Neural cell (in vitro differentiated cells): ENCODE results near the gene FIGNL1. TPM values are rescaled to one million over a fixed set of nuclear protein-coding genes. Genes with fewer than 3 reads are reported as not detected.

Source experiments
- H2AFZ ChIP-seq: fragments of 200-600, 300-800 bp; sonication (generic), shearing (Covaris generic); 2 replicates; pipeline ENCODE4 v1.6.0; 2014; ENCODE audit warnings: low read depth, mild to moderate bottlenecking, antibody characterized with exemption, low read length, moderate library complexity
- H3F3A ChIP-seq: fragments of 200-600 bp; shearing (Covaris generic); 2 replicates; pipeline ENCODE4 v1.6.1; 2016; ENCODE audit warnings: mild to moderate bottlenecking, moderate library complexity, mixed read lengths, antibody characterized with exemption, low read length; ENCODE audit not compliant: insufficient read depth, poor library complexity, severe bottlenecking
- H3K27ac ChIP-seq: fragments of 200-600, 300-800 bp; sonication (generic), shearing (Covaris generic); 2 replicates; pipeline ENCODE4 v1.5.1; 2014; ENCODE audit warnings: mild to moderate bottlenecking, low read length, moderate library complexity
- H3K27me3 ChIP-seq: fragments of 300-800, 200-600 bp; sonication (generic), shearing (Covaris generic); 2 replicates; pipeline ENCODE4 v1.6.0; 2014; ENCODE audit warnings: mild to moderate bottlenecking, low read depth, low read length, moderate library complexity; ENCODE audit not compliant: insufficient read depth
- H3K36me3 ChIP-seq: fragments of 300-800, 200-600 bp; sonication (generic), shearing (Covaris generic); 2 replicates; pipeline ENCODE4 v1.5.1; 2014; ENCODE audit warnings: mild to moderate bottlenecking, antibody characterized with exemption, low read length, moderate library complexity; ENCODE audit not compliant: insufficient read depth
- H3K4me2 ChIP-seq: fragments of 300-800, 200-600 bp; sonication (generic), shearing (Covaris generic); 2 replicates; pipeline ENCODE4 v1.6.0; 2014; ENCODE audit warnings: mild to moderate bottlenecking, low read length
- H3K4me3 ChIP-seq: fragments of 300-800, 200-600 bp; sonication (generic), shearing (Covaris generic); 2 replicates; pipeline ENCODE4 v1.5.1; 2014; ENCODE audit warnings: mild to moderate bottlenecking, low read length, moderate library complexity
- H3K79me2 ChIP-seq: fragments of 200-600 bp; shearing (Covaris generic); replicated peaks from 2 replicates; pipeline ENCODE4 v1.6.0; 2014; ENCODE audit warnings: mild to moderate bottlenecking, low read length, moderate library complexity; ENCODE audit not compliant: insufficient read depth
- H3K9ac ChIP-seq: fragments of 300-800, 200-600 bp; sonication (generic), shearing (Covaris generic); 2 replicates; pipeline ENCODE4 v1.6.1; 2016; ENCODE audit warnings: mild to moderate bottlenecking, low read length, mixed read lengths
- H3K9me2 ChIP-seq: fragments of 200-600 bp; shearing (Covaris generic); 2 replicates; pipeline ENCODE4 v1.6.1; 2016; ENCODE audit warnings: mild to moderate bottlenecking, low read length, mixed read lengths; ENCODE audit not compliant: insufficient read depth
- H3K9me3 ChIP-seq: fragments of 200-600, 300-800 bp; sonication (generic), shearing (Covaris generic); 2 replicates; pipeline ENCODE4 v1.6.1; 2016; ENCODE audit warnings: mild to moderate bottlenecking, mixed run types, low read length, moderate library complexity, mixed read lengths
- H4K20me1 ChIP-seq: fragments of 200-600 bp; shearing (Covaris generic); 2 replicates; pipeline ENCODE4 v1.6.1; 2016; ENCODE audit warnings: mild to moderate bottlenecking, mixed run types; ENCODE audit not compliant: insufficient read depth
- EP300 ChIP-seq: fragments of 450-650 bp; conservative IDR thresholded peaks from 2 replicates; pipeline ENCODE4 v1.6.1; 2014; ENCODE audit warnings: antibody characterized with exemption, mild to moderate bottlenecking, moderate library complexity; ENCODE audit not compliant: poor library complexity, severe bottlenecking
- EZH2 ChIP-seq: fragments of 200-600, 300-800 bp; shearing (Covaris generic), sonication (generic); IDR thresholded peaks from 2 replicates; pipeline ENCODE4 v1.6.1; 2014; ENCODE audit warnings: antibody characterized with exemption, low read length, borderline replicate concordance, mild to moderate bottlenecking; ENCODE audit not compliant: insufficient read depth, poor library complexity, severe bottlenecking
- MXI1 ChIP-seq: fragments of 450-650 bp; conservative IDR thresholded peaks from 2 replicates; pipeline ENCODE4 v1.6.1; 2014; ENCODE audit warnings: antibody characterized with exemption, mild to moderate bottlenecking; ENCODE audit not compliant: poor library complexity, severe bottlenecking
- POLR2AphosphoS5 ChIP-seq: IDR thresholded peaks from 2 replicates; pipeline ENCODE4 v1.6.1; 2012
- RAD21 ChIP-seq: fragments of 450-650 bp; conservative IDR thresholded peaks from 2 replicates; pipeline ENCODE4 v1.6.1; 2014; ENCODE audit warnings: antibody characterized with exemption, mild to moderate bottlenecking, moderate library complexity
- SMC3 ChIP-seq: fragments of 450-650 bp; conservative IDR thresholded peaks from 2 replicates; pipeline ENCODE4 v1.6.1; 2014; ENCODE audit warnings: antibody characterized with exemption, mild to moderate bottlenecking, moderate library complexity; ENCODE audit not compliant: poor library complexity
- TAF1 ChIP-seq: IDR thresholded peaks from 2 replicates; pipeline ENCODE4 v1.6.1; 2012; ENCODE audit warnings: low read depth
- polyA plus RNA-seq: library from polyadenylated mRNA; depleted of rRNA; stranded (reverse); fragments of >200 nt; gene quantifications from 2 replicates; pipeline ENCODE4 v1.2.3, GENCODE V29; 2014
- TF ChIP-seq, protein P1 (sequence below): IDR thresholded peaks from 2 replicates; pipeline ENCODE4 v1.6.1; 2012; ENCODE audit warnings: borderline replicate concordance
- TF ChIP-seq, protein P2 (sequence below): fragments of 450-650 bp; IDR thresholded peaks from 2 replicates; pipeline ENCODE4 v1.5.1; 2014; ENCODE audit warnings: antibody characterized with exemption, mild to moderate bottlenecking, moderate library complexity; ENCODE audit not compliant: poor library complexity, severe bottlenecking

FIGNL1 gene
- polyA plus RNA-seq, 1 donor from 2014 or later = 32.8 TPM

DNA sequence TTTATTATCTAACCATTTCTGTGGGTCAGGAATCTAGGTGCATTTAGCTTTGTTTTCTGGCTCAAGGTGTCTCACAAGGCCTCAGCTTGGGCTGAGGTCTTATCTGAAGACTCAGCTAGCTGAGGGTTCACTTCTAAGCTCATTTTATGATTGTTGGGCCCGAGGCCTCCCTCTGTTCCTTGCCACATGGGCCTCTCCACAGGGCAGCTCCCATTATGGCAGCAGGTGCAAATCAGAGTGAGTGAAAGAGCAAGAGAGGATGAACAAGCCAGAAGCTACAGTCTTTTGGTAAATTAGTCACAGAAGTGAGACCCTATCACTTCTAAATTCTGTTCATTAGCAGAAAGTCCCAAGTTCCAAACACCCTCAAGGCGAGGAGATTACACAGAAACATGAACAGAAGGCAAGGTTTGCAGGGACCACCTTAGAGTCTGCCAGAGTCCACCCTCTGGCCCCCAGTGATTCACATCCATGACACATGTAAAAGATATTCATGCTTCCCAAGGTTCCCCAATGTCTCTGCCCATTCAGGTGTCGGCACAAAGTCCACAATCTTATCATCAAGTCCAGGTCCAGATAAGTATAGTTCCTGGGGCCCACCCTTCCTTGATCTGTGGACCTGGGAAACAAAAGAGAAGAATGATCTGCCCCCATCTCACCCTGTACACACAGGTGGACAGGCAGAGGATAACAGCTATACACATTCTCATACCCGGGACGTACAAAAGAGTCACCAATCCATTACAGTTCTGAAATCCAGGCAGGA is 23.7 kb downstream of the FIGNL1 start:
- no peak overlapping the region for H3K4me2 ChIP-seq
- no peak overlapping the region for H2AFZ ChIP-seq
- H3K9ac ChIP-seq = no peak overlapping the region
- no peaks in the 10 kb centered on the region for H3K9me3 ChIP-seq
- H3F3A ChIP-seq = no peaks in the 10 kb centered on the region
- no peak overlapping the region for H3K27ac ChIP-seq
- H3K36me3 ChIP-seq = no peaks in the 10 kb centered on the region
- no peaks in the 10 kb centered on the region for H4K20me1 ChIP-seq
- H3K27me3 ChIP-seq = no peaks in the 10 kb centered on the region
- no peak for TF ChIP-seq MXI1
- no peak for TF ChIP-seq POLR2AphosphoS5
- no peak for TF ChIP-seq SMC3
- H3K79me2 ChIP-seq = no peaks in the 10 kb centered on the region
- H3K9me2 ChIP-seq = no peaks in the 10 kb centered on the region
- H3K4me3 ChIP-seq = no peak overlapping the region

DNA sequence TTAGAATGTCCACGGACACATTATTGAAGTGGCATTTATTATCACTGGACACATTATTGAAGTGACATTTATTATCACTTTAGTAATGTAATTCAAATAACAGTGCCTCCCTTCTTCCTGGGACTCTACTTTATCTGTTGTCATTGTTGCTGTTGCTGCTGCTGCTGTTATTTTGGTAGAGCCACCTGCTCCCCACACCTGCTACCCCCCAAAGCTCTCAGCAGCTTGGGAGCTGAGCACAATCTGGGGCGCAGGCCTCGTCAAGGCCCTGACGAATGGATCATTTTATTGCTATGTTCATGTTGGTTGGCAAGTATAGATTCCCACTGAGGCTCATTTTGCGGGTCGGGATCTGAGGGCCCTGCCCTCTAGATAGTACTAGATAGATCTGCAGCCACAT is 24.8 kb downstream of the FIGNL1 start:
- no peaks in the 10 kb centered on the region for H3K36me3 ChIP-seq
- H3K4me2 ChIP-seq = no peak overlapping the region
- no peak overlapping the region for H3K27ac ChIP-seq
- no peak overlapping the region for H2AFZ ChIP-seq
- no peak for TF ChIP-seq EZH2
- TF ChIP-seq EP300 = no peak
- TF ChIP-seq, protein P1, sequence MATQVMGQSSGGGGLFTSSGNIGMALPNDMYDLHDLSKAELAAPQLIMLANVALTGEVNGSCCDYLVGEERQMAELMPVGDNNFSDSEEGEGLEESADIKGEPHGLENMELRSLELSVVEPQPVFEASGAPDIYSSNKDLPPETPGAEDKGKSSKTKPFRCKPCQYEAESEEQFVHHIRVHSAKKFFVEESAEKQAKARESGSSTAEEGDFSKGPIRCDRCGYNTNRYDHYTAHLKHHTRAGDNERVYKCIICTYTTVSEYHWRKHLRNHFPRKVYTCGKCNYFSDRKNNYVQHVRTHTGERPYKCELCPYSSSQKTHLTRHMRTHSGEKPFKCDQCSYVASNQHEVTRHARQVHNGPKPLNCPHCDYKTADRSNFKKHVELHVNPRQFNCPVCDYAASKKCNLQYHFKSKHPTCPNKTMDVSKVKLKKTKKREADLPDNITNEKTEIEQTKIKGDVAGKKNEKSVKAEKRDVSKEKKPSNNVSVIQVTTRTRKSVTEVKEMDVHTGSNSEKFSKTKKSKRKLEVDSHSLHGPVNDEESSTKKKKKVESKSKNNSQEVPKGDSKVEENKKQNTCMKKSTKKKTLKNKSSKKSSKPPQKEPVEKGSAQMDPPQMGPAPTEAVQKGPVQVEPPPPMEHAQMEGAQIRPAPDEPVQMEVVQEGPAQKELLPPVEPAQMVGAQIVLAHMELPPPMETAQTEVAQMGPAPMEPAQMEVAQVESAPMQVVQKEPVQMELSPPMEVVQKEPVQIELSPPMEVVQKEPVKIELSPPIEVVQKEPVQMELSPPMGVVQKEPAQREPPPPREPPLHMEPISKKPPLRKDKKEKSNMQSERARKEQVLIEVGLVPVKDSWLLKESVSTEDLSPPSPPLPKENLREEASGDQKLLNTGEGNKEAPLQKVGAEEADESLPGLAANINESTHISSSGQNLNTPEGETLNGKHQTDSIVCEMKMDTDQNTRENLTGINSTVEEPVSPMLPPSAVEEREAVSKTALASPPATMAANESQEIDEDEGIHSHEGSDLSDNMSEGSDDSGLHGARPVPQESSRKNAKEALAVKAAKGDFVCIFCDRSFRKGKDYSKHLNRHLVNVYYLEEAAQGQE = no peak
- no peaks in the 10 kb centered on the region for H3K9me2 ChIP-seq
- no peaks in the 10 kb centered on the region for H3K27me3 ChIP-seq
- no peaks in the 10 kb centered on the region for H3K9me3 ChIP-seq
- no peak overlapping the region for H3K9ac ChIP-seq
- H3F3A ChIP-seq = no peaks in the 10 kb centered on the region
- no peaks in the 10 kb centered on the region for H3K79me2 ChIP-seq
- H4K20me1 ChIP-seq = no peaks in the 10 kb centered on the region
- no peak overlapping the region for H3K4me3 ChIP-seq

DNA sequence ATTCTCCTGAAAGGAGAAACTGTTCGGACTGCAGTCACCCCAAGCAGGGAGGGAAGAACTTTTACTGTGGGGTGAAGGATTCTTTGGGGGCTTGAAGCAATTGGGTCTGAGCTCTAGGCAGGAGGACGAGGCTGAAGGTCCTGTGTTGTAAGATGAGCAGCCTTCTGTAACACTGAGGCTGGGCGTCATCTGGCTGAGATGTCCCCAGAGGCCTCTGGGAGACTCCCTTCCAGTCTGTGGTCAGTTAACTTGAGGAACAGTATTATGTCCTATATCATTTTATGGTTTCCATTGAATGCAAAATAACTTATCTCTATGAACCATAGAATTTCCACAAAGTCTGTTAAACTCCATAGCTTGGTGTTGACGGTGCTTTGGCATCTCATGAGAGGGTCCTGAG is 26.3 kb downstream of the FIGNL1 start:
- H3K9ac ChIP-seq = no peak overlapping the region

More for the DNA sequence above, 26.3 kb downstream of the FIGNL1 start:
- Histone ChIP-seq H2AFZ (no peak overlapping the region), H3K27ac (no peak overlapping the region), H3K27me3 (no peaks in the 10 kb centered on the region), H3K79me2 (no peaks in the 10 kb centered on the region), H3K9me3 (no peaks in the 10 kb centered on the region), H3K4me2 (no peak overlapping the region), H3K4me3 (no peak overlapping the region), H4K20me1 (no peaks in the 10 kb centered on the region), H3K36me3 (no peaks in the 10 kb centered on the region), H3K9me2 (no peaks in the 10 kb centered on the region), H3F3A (no peaks in the 10 kb centered on the region)
- TF ChIP-seq, protein P2, sequence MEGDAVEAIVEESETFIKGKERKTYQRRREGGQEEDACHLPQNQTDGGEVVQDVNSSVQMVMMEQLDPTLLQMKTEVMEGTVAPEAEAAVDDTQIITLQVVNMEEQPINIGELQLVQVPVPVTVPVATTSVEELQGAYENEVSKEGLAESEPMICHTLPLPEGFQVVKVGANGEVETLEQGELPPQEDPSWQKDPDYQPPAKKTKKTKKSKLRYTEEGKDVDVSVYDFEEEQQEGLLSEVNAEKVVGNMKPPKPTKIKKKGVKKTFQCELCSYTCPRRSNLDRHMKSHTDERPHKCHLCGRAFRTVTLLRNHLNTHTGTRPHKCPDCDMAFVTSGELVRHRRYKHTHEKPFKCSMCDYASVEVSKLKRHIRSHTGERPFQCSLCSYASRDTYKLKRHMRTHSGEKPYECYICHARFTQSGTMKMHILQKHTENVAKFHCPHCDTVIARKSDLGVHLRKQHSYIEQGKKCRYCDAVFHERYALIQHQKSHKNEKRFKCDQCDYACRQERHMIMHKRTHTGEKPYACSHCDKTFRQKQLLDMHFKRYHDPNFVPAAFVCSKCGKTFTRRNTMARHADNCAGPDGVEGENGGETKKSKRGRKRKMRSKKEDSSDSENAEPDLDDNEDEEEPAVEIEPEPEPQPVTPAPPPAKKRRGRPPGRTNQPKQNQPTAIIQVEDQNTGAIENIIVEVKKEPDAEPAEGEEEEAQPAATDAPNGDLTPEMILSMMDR = no peak
- TF ChIP-seq EZH2 (no peak), EP300 (no peak), RAD21 (no peak), MXI1 (no peak), SMC3 (no peak), POLR2AphosphoS5 (no peak), TAF1 (no peak)
- TF ChIP-seq, protein P1 = no peak
